HepG2 (cell line): ENCODE data around the gene VAMP8. TPM values are rescaled to one million over a fixed set of nuclear protein-coding genes. Genes with fewer than 3 reads are reported as not detected.

Experiments used
- ARNT ChIP-seq: fragments of 450-650 bp; IDR thresholded peaks from 2 replicates; pipeline ENCODE4 v1.6.1; 2017
- DBP ChIP-seq: sonication (generic); formaldehyde crosslinking; IDR thresholded peaks from 2 replicates; pipeline ENCODE4 v1.4.0; 2020; ENCODE audit warnings: missing genetic modification reagents; ENCODE audit errors: not compliant biosample characterization
- HOXD1 ChIP-seq: sonication (generic); formaldehyde crosslinking; IDR thresholded peaks from 2 replicates; pipeline ENCODE4 v1.5.0; 2020; ENCODE audit warnings: missing genetic modification reagents
- IKZF4 ChIP-seq: sonication (generic); formaldehyde crosslinking; IDR thresholded peaks from 2 replicates; pipeline ENCODE4 v1.5.1; 2020; ENCODE audit warnings: borderline replicate concordance, mild to moderate bottlenecking, low read depth, missing genetic modification reagents; ENCODE audit errors: not compliant biosample characterization
- JARID2 ChIP-seq: sonication (generic); formaldehyde crosslinking; IDR thresholded peaks from 2 replicates; pipeline ENCODE4 v1.8.1; 2023; ENCODE audit warnings: missing genetic modification reagents, inconsistent platforms; ENCODE audit not compliant: insufficient replicate concordance
- NR1H2 ChIP-seq: sonication (generic); formaldehyde crosslinking; IDR thresholded peaks from 2 replicates; pipeline ENCODE4 v1.8.1; 2022; ENCODE audit warnings: low read depth, missing genetic modification reagents, borderline replicate concordance
- NR2F2 ChIP-seq: IDR thresholded peaks from 2 replicates; pipeline ENCODE4 v1.6.1; 2012; ENCODE audit warnings: low read depth, inconsistent platforms, borderline replicate concordance
- NRL ChIP-seq: sonication (generic); formaldehyde crosslinking; IDR thresholded peaks from 2 replicates; pipeline ENCODE4 v1.5.0; 2020; ENCODE audit warnings: missing genetic modification reagents, mild to moderate bottlenecking, moderate library complexity, borderline replicate concordance
- RELA ChIP-seq: sonication (generic); formaldehyde crosslinking; IDR thresholded peaks from 2 replicates; pipeline ENCODE4 v1.4.0; 2020; ENCODE audit warnings: missing genetic modification reagents
- SAFB2 ChIP-seq: sonication (generic); formaldehyde crosslinking; IDR thresholded peaks from 2 replicates; pipeline ENCODE4 v1.5.1; 2020; ENCODE audit warnings: missing genetic modification reagents, low read depth, mild to moderate bottlenecking, borderline replicate concordance
- SIN3A ChIP-seq: IDR thresholded peaks from 2 replicates; pipeline ENCODE4 v1.6.1; 2011; ENCODE audit warnings: low read depth, mild to moderate bottlenecking, control low read depth, low read length, borderline replicate concordance
- TBP ChIP-seq: sonication (generic); formaldehyde crosslinking; IDR thresholded peaks from 2 replicates; pipeline ENCODE4 v1.5.0; 2020; ENCODE audit warnings: missing genetic modification reagents
- ZBTB42 ChIP-seq: sonication (generic); formaldehyde crosslinking; IDR thresholded peaks from 2 replicates; pipeline ENCODE4 v1.5.0; 2020; ENCODE audit warnings: mild to moderate bottlenecking, missing genetic modification reagents
- ZMAT3 ChIP-seq: sonication (generic); formaldehyde crosslinking; conservative IDR thresholded peaks from 2 replicates; pipeline ENCODE4 v1.7.0; 2021; ENCODE audit warnings: missing genetic modification reagents
- ZNF343 ChIP-seq: sonication (generic); formaldehyde crosslinking; IDR thresholded peaks from 2 replicates; pipeline ENCODE4 v1.4.0; 2020; ENCODE audit warnings: mild to moderate bottlenecking, missing genetic modification reagents
- ZNF432 ChIP-seq: sonication (generic); formaldehyde crosslinking; IDR thresholded peaks from 2 replicates; pipeline ENCODE4 v1.5.0; 2020; ENCODE audit warnings: missing genetic modification reagents, mild to moderate bottlenecking, borderline replicate concordance
- ZNF546 ChIP-seq: sonication (generic); formaldehyde crosslinking; conservative IDR thresholded peaks from 2 replicates; pipeline ENCODE4 v1.8.1; 2023; ENCODE audit warnings: mild to moderate bottlenecking, missing genetic modification reagents
- ZNF589 ChIP-seq: sonication (generic); formaldehyde crosslinking; conservative IDR thresholded peaks from 2 replicates; pipeline ENCODE4 v1.8.0; 2022; ENCODE audit warnings: mild to moderate bottlenecking, moderate library complexity, missing genetic modification reagents
- ZNF768 ChIP-seq: sonication (generic); formaldehyde crosslinking; IDR thresholded peaks from 2 replicates; pipeline ENCODE4 v1.4.0; 2020; ENCODE audit warnings: missing genetic modification reagents
- ZNF777 ChIP-seq: sonication (generic); formaldehyde crosslinking; IDR thresholded peaks from 2 replicates; pipeline ENCODE4 v1.4.0; 2020; ENCODE audit warnings: missing genetic modification reagents
- ZSCAN12 ChIP-seq: sonication (generic); formaldehyde crosslinking; IDR thresholded peaks from 2 replicates; pipeline ENCODE4 v1.9.0; 2021; ENCODE audit warnings: mild to moderate bottlenecking, missing genetic modification reagents
- polyA plus RNA-seq, 8 experiments: library from polyadenylated mRNA; depleted of rRNA in 3 of 8; stranded (reverse) in 7 of 8; unstranded in 1 of 8; fragments of >200 nt; fragmentation: Illumina TruSeq in 4 of 8; extraction: Trizol in 4 of 8; gene quantifications; 2 replicates each; pipeline versions ENCODE4 v1.2.1 to v1.2.3, GENCODE V29; 2011 to 2016; ENCODE audit warnings: low read depth in 4 of 8, missing spikeins in 1 of 8, mixed read lengths in 1 of 8; ENCODE audit not compliant: insufficient read depth in 1 of 8
- total RNA-seq, 5 experiments: library from RNA; depleted of rRNA; stranded (reverse); fragments of >200 nt; fragmentation: Illumina TruSeq; extraction: Trizol; gene quantifications; 2 replicates each; pipeline ENCODE4 v1.2.3, GENCODE V29; 2016; ENCODE audit warnings: low read depth in 1 of 5
- TF ChIP-seq, protein P1 (sequence below): sonication (generic); formaldehyde crosslinking; IDR thresholded peaks from 2 replicates; pipeline ENCODE4 v1.4.0; 2020; ENCODE audit warnings: missing genetic modification reagents
- TF ChIP-seq, protein P2 (sequence below): sonication (generic); formaldehyde crosslinking; IDR thresholded peaks from 2 replicates; pipeline ENCODE4 v1.4.0; 2020; ENCODE audit warnings: mild to moderate bottlenecking, missing genetic modification reagents
- TF ChIP-seq, protein P3 (sequence below): sonication (generic); formaldehyde crosslinking; IDR thresholded peaks from 2 replicates; pipeline ENCODE4 v1.4.0; 2020; ENCODE audit warnings: mild to moderate bottlenecking, missing genetic modification reagents, borderline replicate concordance

The VAMP8 gene
- total and polyA plus RNA-seq, 2 of the 13 experiments (the other 11 are each of a cell fraction or from before 2014, with no cell fraction given) = 83.3 to 157 TPM

GRCh38 chr2:85538507-85539360, 38.7 kb upstream of the VAMP8 start, which contains the start of gene MAT2A (continued):
- TF ChIP-seq, protein P1, sequence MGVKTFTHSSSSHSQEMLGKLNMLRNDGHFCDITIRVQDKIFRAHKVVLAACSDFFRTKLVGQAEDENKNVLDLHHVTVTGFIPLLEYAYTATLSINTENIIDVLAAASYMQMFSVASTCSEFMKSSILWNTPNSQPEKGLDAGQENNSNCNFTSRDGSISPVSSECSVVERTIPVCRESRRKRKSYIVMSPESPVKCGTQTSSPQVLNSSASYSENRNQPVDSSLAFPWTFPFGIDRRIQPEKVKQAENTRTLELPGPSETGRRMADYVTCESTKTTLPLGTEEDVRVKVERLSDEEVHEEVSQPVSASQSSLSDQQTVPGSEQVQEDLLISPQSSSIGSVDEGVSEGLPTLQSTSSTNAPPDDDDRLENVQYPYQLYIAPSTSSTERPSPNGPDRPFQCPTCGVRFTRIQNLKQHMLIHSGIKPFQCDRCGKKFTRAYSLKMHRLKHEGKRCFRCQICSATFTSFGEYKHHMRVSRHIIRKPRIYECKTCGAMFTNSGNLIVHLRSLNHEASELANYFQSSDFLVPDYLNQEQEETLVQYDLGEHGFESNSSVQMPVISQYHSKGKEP = peak; percentile 91
- peak; percentile 80 for TF ChIP-seq JARID2 (CRISPR knock-in tag)
- TF ChIP-seq RELA (CRISPR knock-in tag) = no peak; the same call in 1 of the 2 replicates
- peak; percentile 90 for TF ChIP-seq ZNF343 (CRISPR knock-in tag)
- TF ChIP-seq NR2F2 = peak; percentile 79; the same call in 1 of the 2 replicates
- peak; percentile 74 for TF ChIP-seq ZNF777 (CRISPR knock-in tag)
- TF ChIP-seq TBP (CRISPR knock-in tag) = peak; percentile 93; the same call in 1 of the 2 replicates
- peak; percentile 60; the same call in 1 of the 2 replicates for TF ChIP-seq NR1H2 (CRISPR knock-in tag)
- TF ChIP-seq DBP (CRISPR knock-in tag) = peak; percentile 98
- TF ChIP-seq ZNF589 (CRISPR knock-in tag) = peak; percentile 42
- TF ChIP-seq, protein P2, sequence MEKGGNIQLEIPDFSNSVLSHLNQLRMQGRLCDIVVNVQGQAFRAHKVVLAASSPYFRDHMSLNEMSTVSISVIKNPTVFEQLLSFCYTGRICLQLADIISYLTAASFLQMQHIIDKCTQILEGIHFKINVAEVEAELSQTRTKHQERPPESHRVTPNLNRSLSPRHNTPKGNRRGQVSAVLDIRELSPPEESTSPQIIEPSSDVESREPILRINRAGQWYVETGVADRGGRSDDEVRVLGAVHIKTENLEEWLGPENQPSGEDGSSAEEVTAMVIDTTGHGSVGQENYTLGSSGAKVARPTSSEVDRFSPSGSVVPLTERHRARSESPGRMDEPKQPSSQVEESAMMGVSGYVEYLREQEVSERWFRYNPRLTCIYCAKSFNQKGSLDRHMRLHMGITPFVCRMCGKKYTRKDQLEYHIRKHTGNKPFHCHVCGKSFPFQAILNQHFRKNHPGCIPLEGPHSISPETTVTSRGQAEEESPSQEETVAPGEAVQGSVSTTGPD (CRISPR knock-in tag) = peak; percentile 81; the same call in 1 of the 2 replicates
- peak; percentile 77 for TF ChIP-seq HOXD1 (CRISPR knock-in tag)
- peak; percentile 57; the same call in 1 of the 2 replicates for TF ChIP-seq SAFB2 (CRISPR knock-in tag)
- TF ChIP-seq IKZF4 (CRISPR knock-in tag) = peak; percentile 63
- TF ChIP-seq ZNF768 = peak; percentile 82
- TF ChIP-seq ZNF546 = no peak
- peak; percentile 86 for TF ChIP-seq SIN3A
- peak; percentile 53; the same call in 1 of the 2 replicates for TF ChIP-seq ZMAT3
- peak; percentile 87 for TF ChIP-seq NRL
- TF ChIP-seq, protein P3, sequence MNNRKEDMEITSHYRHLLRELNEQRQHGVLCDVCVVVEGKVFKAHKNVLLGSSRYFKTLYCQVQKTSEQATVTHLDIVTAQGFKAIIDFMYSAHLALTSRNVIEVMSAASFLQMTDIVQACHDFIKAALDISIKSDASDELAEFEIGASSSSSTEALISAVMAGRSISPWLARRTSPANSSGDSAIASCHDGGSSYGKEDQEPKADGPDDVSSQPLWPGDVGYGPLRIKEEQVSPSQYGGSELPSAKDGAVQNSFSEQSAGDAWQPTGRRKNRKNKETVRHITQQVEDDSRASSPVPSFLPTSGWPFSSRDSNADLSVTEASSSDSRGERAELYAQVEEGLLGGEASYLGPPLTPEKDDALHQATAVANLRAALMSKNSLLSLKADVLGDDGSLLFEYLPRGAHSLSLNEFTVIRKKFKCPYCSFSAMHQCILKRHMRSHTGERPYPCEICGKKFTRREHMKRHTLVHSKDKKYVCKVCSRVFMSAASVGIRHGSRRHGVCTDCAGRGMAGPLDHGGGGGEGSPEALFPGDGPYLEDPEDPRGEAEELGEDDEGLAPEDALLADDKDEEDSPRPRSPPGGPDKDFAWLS (CRISPR knock-in tag) = no peak
- no peak for TF ChIP-seq ZBTB42 (CRISPR knock-in tag)
- TF ChIP-seq ARNT = no peak
- TF ChIP-seq ZSCAN12 = peak; percentile 95
- 0 out of 2 replicates have a peak, but pooled peaks have one; percentile 17 for TF ChIP-seq ZNF432 (CRISPR knock-in tag)
